ENCODE results near the gene ACOX3.

The ACOX3 gene

GRCh38 chr4:8319731-8320385, 120.7 kb downstream of the ACOX3 start:
- peak; percentile 13 for DNase-seq (ENCODE audit: low read depth)

- no peak for DNase-seq (ENCODE audit: low read depth)
Measured at GRCh38 chr4:8319061-8319460, 121.5 kb downstream of the ACOX3 start.

- DNase-seq (ENCODE audit: low read depth) = no peak
Measured at GRCh38 chr4:8318509-8318908, 122.0 kb downstream of the ACOX3 start.

- DNase-seq (ENCODE audit: low read depth) = no peak
Measured at GRCh38 chr4:8317474-8317873, 123.0 kb downstream of the ACOX3 start.

- DNase-seq (ENCODE audit: low read depth) = no peak
Measured at GRCh38 chr4:8316911-8317351, 123.6 kb downstream of the ACOX3 start.
